ENCODE measurements around the gene TRIM64C.
"Not testable (repeated sequence)": the region's sequence is repeated elsewhere in the genome, so short reads cannot be mapped to it uniquely, and the experiment has no call there.

GRCh38 chr11:49102356-49102755, 43.4 kb upstream of the TRIM64C start:
- not testable (repeated sequence) for TF ChIP-seq EZH2 (IDR thresholded peaks at IDR 0.05; ENCODE audit: borderline replicate concordance, insufficient read depth, low read length, poor library complexity, severe bottlenecking); EP300 (conservative IDR thresholded peaks at IDR 0.05; ENCODE audit: poor library complexity, severe bottlenecking); POLR2AphosphoS5 (IDR thresholded peaks at IDR 0.05)
- TF ChIP-seq, protein P1, sequence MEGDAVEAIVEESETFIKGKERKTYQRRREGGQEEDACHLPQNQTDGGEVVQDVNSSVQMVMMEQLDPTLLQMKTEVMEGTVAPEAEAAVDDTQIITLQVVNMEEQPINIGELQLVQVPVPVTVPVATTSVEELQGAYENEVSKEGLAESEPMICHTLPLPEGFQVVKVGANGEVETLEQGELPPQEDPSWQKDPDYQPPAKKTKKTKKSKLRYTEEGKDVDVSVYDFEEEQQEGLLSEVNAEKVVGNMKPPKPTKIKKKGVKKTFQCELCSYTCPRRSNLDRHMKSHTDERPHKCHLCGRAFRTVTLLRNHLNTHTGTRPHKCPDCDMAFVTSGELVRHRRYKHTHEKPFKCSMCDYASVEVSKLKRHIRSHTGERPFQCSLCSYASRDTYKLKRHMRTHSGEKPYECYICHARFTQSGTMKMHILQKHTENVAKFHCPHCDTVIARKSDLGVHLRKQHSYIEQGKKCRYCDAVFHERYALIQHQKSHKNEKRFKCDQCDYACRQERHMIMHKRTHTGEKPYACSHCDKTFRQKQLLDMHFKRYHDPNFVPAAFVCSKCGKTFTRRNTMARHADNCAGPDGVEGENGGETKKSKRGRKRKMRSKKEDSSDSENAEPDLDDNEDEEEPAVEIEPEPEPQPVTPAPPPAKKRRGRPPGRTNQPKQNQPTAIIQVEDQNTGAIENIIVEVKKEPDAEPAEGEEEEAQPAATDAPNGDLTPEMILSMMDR (IDR thresholded peaks at IDR 0.05; ENCODE audit: poor library complexity, severe bottlenecking): not testable (repeated sequence)
